H9 (cell line): ENCODE data around the gene ABHD8. TPM values are rescaled to one million over a fixed set of nuclear protein-coding genes. Genes with fewer than 3 reads are reported as not detected.

Experiments
- DNase-seq: peaks from one replicate; pipeline ENCODE4 v3.0.0-alpha.2; 2017
- H2AFZ ChIP-seq: one replicate; pipeline ENCODE4 v1.6.1; 2013; ENCODE audit warnings: mild to moderate bottlenecking, low read length, control low read depth, moderate library complexity
- H2AK5ac ChIP-seq: 2 replicates; pipeline ENCODE4 v1.6.1; 2013; ENCODE audit warnings: low read length, control low read depth, mixed read lengths; ENCODE audit not compliant: insufficient read length
- H2BK120ac ChIP-seq: one replicate; pipeline ENCODE4 v1.6.1; 2013; ENCODE audit warnings: low read depth, mild to moderate bottlenecking, low read length, control low read depth, inconsistent platforms; ENCODE audit not compliant: poor library complexity, severe bottlenecking
- H2BK12ac ChIP-seq: 2 replicates; pipeline ENCODE4 v1.6.1; 2013; ENCODE audit warnings: low read length, control low read depth, mixed read lengths, low read depth; ENCODE audit not compliant: insufficient read length
- H2BK15ac ChIP-seq: 2 replicates; pipeline ENCODE4 v1.6.1; 2013; ENCODE audit warnings: low read depth, low read length, control low read depth
- H2BK20ac ChIP-seq: one replicate; pipeline ENCODE4 v1.6.1; 2013; ENCODE audit warnings: low read depth, mild to moderate bottlenecking, low read length, control low read depth, inconsistent platforms; ENCODE audit not compliant: poor library complexity, severe bottlenecking
- H2BK5ac ChIP-seq: 2 replicates; pipeline ENCODE4 v1.6.1; 2013; ENCODE audit warnings: low read length, control low read depth, mixed read lengths; ENCODE audit not compliant: insufficient read length
- H3K14ac ChIP-seq: 2 replicates; pipeline ENCODE4 v1.6.1; 2013; ENCODE audit warnings: low read length, control low read depth; ENCODE audit not compliant: insufficient read depth
- H3K18ac ChIP-seq: 2 replicates; pipeline ENCODE4 v1.6.1; 2013; ENCODE audit warnings: low read depth, mild to moderate bottlenecking, mixed read lengths, low read length, control low read depth; ENCODE audit not compliant: insufficient read length
- H3K23ac ChIP-seq: 2 replicates; pipeline ENCODE4 v1.6.1; 2013; ENCODE audit warnings: low read length, control low read depth, mixed read lengths, low read depth; ENCODE audit not compliant: insufficient read length
- H3K23me2 ChIP-seq: 2 replicates; pipeline ENCODE4 v1.6.1; 2013; ENCODE audit warnings: low read depth, mild to moderate bottlenecking, mixed read lengths, low read length, control low read depth; ENCODE audit not compliant: insufficient read length, poor library complexity, severe bottlenecking
- H3K27ac ChIP-seq: 2 replicates; pipeline ENCODE4 v1.5.1; 2013; ENCODE audit warnings: low read length, control low read depth, mixed read lengths, low read depth; ENCODE audit not compliant: insufficient read length
- H3K27me3 ChIP-seq: 2 replicates; pipeline ENCODE4 v1.6.1; 2013; ENCODE audit warnings: low read length, control low read depth, inconsistent platforms; ENCODE audit not compliant: insufficient read depth
- H3K4ac ChIP-seq: 2 replicates; pipeline ENCODE4 v1.6.1; 2013; ENCODE audit warnings: low read depth, mild to moderate bottlenecking, control low read depth, inconsistent platforms, low read length, moderate library complexity
- H3K4me1 ChIP-seq: 2 replicates; pipeline ENCODE4 v1.6.1; 2013; ENCODE audit warnings: low read length, control low read depth, inconsistent platforms; ENCODE audit not compliant: insufficient read depth
- H3K4me2 ChIP-seq: 2 replicates; pipeline ENCODE4 v1.6.1; 2013; ENCODE audit warnings: low read length, control low read depth, mixed read lengths; ENCODE audit not compliant: insufficient read length, insufficient read depth
- H3K56ac ChIP-seq: 2 replicates; pipeline ENCODE4 v1.6.1; 2013; ENCODE audit warnings: low read depth, mild to moderate bottlenecking, mixed read lengths, low read length, control low read depth; ENCODE audit not compliant: insufficient read length
- H3K79me1 ChIP-seq: 2 replicates; pipeline ENCODE4 v1.6.1; 2013; ENCODE audit warnings: low read depth, mild to moderate bottlenecking, moderate library complexity, low read length, control low read depth, inconsistent platforms; ENCODE audit not compliant: insufficient read depth, poor library complexity, severe bottlenecking
- H3K79me2 ChIP-seq: 2 replicates; pipeline ENCODE4 v1.6.1; 2013; ENCODE audit warnings: low read length, control low read depth, inconsistent platforms; ENCODE audit not compliant: insufficient read depth
- H3K9ac ChIP-seq: 2 replicates; pipeline ENCODE4 v1.6.1; 2013; ENCODE audit warnings: low read length, control low read depth, mixed read lengths; ENCODE audit not compliant: insufficient read length; ENCODE audit errors: extremely low read depth
- H3K9me3 ChIP-seq: one replicate; pipeline ENCODE4 v1.6.1; 2013; ENCODE audit warnings: low read depth, low read length, inconsistent platforms; ENCODE audit not compliant: control insufficient read depth
- H3T11ph ChIP-seq: one replicate; pipeline ENCODE4 v1.6.1; 2013; ENCODE audit warnings: mild to moderate bottlenecking, low read length, control low read depth, inconsistent platforms
- H4K20me1 ChIP-seq: one replicate; pipeline ENCODE4 v1.6.1; 2013; ENCODE audit not compliant: control insufficient read depth, insufficient read length, insufficient read depth
- H4K5ac ChIP-seq: 2 replicates; pipeline ENCODE4 v1.6.1; 2013; ENCODE audit warnings: low read depth, mild to moderate bottlenecking, mixed read lengths, low read length, control low read depth; ENCODE audit not compliant: insufficient read length
- H4K8ac ChIP-seq: replicated peaks from 2 replicates; pipeline ENCODE4 v1.6.1; 2013; ENCODE audit warnings: low read length, control low read depth, mixed read lengths, low read depth; ENCODE audit not compliant: insufficient read length
- H4K91ac ChIP-seq: 2 replicates; pipeline ENCODE4 v1.6.1; 2013; ENCODE audit warnings: low read depth, mild to moderate bottlenecking, moderate library complexity, mixed read lengths, low read length, control low read depth; ENCODE audit not compliant: insufficient read length
- H3K27ac Mint-ChIP-seq, 3 experiments: 2 replicates in 2 of 3; 3 replicates in 1 of 3; pipeline ENCODE4 v1.8.0; 2020 to 2021; ENCODE audit warnings: mixed read lengths in 3 of 3, mild to moderate bottlenecking in 1 of 3, moderate library complexity in 1 of 3
- H3K27me3 Mint-ChIP-seq: 2 replicates; pipeline ENCODE4 v1.8.0; 2021; ENCODE audit warnings: low read depth, mild to moderate bottlenecking, moderate library complexity, mixed read lengths
- H3K36me3 Mint-ChIP-seq, 3 experiments: 2 replicates in 2 of 3; 3 replicates in 1 of 3; pipeline ENCODE4 v1.8.0; 2020 to 2021; ENCODE audit warnings: low read depth in 3 of 3, mixed read lengths in 3 of 3; ENCODE audit not compliant: insufficient read depth in 1 of 3
- H3K4me1 Mint-ChIP-seq, 2 experiments: 2 replicates each; pipeline ENCODE4 v1.8.0; 2020; ENCODE audit warnings: mixed read lengths in 2 of 2
- H3K4me3 Mint-ChIP-seq, 2 experiments: 2 replicates in 1 of 2; 3 replicates in 1 of 2; pipeline ENCODE4 v1.8.0; 2020 to 2021; ENCODE audit warnings: mild to moderate bottlenecking in 2 of 2, mixed read lengths in 2 of 2, moderate library complexity in 1 of 2
- H3K9me3 Mint-ChIP-seq, 2 experiments: 2 replicates in 1 of 2; 3 replicates in 1 of 2; pipeline ENCODE4 v1.8.0; 2020; ENCODE audit warnings: mild to moderate bottlenecking in 2 of 2, mixed read lengths in 2 of 2, moderate library complexity in 1 of 2
- CTCF ChIP-seq: fragments of 200-600 bp; sonication (generic); conservative IDR thresholded peaks from 3 replicates; pipeline ENCODE4 v1.8.0; 2021; ENCODE audit warnings: antibody characterized with exemption, mild to moderate bottlenecking
- WGBS: extraction: QIAGEN DNeasy Blood & Tissue Kit; methylation state at CpG from one replicate; pipeline ENCODE4 v1.1.7; 2013; ENCODE audit warnings: missing lambda C conversion rate, low lambda C conversion rate, mixed read lengths; ENCODE audit not compliant: insufficient read length; ENCODE audit errors: extremely low coverage; 5-methylcytosine and 5-hydroxymethylcytosine counted together
- total RNA-seq: library from RNA; stranded (reverse); gene quantifications from 2 replicates; pipeline ENCODE4 v1.2.1, GENCODE V29; 2021

Gene ABHD8
- total RNA-seq, 1 experiment from 2014 or later = 11.7 TPM

- Histone ChIP-seq H3K79me1 (no peaks in the 10 kb centered on the region), H3T11ph (no peak overlapping the region), H2BK20ac (no peak overlapping the region), H2AK5ac (no peak overlapping the region), H3K4ac (no peak overlapping the region), H3K27me3 (no peaks in the 10 kb centered on the region), H3K9ac (no peak overlapping the region), H3K23me2 (no peaks in the 10 kb centered on the region), H2AFZ (no peak overlapping the region), H3K79me2 (no peaks in the 10 kb centered on the region), H3K27ac (no peak overlapping the region), H4K8ac (no peak overlapping the region), H3K18ac (no peak overlapping the region), H2BK15ac (no peak overlapping the region), H3K9me3 (no peaks in the 10 kb centered on the region), H4K5ac (no peak overlapping the region), H2BK5ac (no peak overlapping the region), H4K91ac (no peak overlapping the region), H3K14ac (no peak overlapping the region), H3K4me2 (no peak overlapping the region), H3K56ac (no peak overlapping the region), H2BK12ac (no peak overlapping the region), H3K4me1 (no peaks in the 10 kb centered on the region), H4K20me1 (no peaks in the 10 kb centered on the region), H2BK120ac (no peak overlapping the region), H3K23ac (no peak overlapping the region)
- no peak overlapping the region for H3K4me3 Mint-ChIP-seq
- no CpG with 5 or more reads among the region's 6 CpGs for WGBS
- H3K4me1 Mint-ChIP-seq = peaks cover 11 to 20% of the 10 kb centered on the region in 2 experiments
- no peak for DNase-seq
- no peaks in the 10 kb centered on the region; a peak in 1 of 5 replicates for H3K9me3 Mint-ChIP-seq
- TF ChIP-seq CTCF = no peak
- peaks cover 4% of the 10 kb centered on the region; the same call in 1 of the 2 replicates for H3K27me3 Mint-ChIP-seq
- H3K27ac Mint-ChIP-seq = no peak overlapping the region
- peaks cover 2 to 15% (median 6%) of the 10 kb centered on the region in 3 experiments; a peak in 5 of 7 replicates for H3K36me3 Mint-ChIP-seq
Measured at GRCh38 chr19:17347361-17347760, 44.1 kb upstream of the ABHD8 start.
